Measurements from ENCODE around the gene ZDHHC24. TPM values are rescaled to one million over a fixed set of nuclear protein-coding genes. Genes with fewer than 3 reads are reported as not detected.

ZDHHC24 gene
- total and polyA plus RNA-seq, 2 donors from 2014 or later = 13.2 to 18.7 TPM

DNA sequence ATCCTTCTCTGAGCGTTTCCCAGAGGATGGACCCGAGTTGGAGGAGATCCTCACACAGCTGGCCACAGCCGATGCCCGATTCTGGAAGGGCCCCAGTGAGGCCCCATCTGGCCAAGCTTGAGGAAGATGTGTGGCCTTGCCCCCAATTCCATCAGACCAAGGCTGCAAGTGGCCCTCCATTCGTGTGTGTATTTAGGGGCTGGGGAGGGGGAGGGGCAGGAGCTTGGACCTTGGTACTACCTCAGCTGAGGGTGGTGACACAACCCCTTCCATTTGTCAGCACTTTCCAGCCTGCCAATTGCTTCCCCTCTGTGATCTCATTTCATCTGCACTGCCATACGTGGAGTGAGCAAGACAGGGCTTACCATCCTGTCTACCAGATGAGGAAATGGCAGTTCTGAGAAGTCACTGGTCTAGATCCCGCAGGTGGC is 36.7 kb downstream of the ZDHHC24 start:
- H3K27ac ChIP-seq (ENCODE audit: low read depth in 2 of 2, low read length in 2 of 2) = no peak overlapping the region
- H3K36me3 ChIP-seq (ENCODE audit: control insufficient read depth in 2 of 3, insufficient read depth in 3 of 3, low read length in 3 of 3) = peaks cover 0 to 7% (median 5%) of the 10 kb centered on the region in 3 donors

DNA sequence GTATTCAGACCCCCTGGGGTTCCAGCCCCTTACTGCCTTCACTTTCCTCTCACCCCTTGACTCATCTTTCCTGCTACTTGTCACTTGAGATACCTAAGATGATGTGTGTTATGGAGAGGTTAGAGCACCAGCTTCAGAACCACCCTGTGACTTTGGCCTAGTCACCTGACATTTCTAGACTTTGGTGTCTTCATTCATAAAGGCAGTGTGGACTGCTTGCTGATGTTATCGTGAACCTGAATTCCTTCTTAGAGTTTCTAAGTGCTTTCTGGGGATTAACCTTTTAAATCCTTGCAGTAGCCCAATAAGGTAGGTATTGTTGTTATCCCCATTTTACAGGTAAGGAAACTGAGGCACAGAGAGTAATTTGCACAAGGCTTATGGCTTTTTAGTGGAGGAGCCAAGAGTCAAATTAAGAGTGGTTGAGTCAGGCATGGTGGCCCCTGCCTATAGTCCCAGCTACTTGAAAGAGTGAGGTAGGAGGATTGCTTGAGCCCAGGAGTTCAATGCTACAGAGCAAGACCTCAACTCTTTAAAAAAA is 40.5 kb downstream of the ZDHHC24 start:
- DNase-seq (no peak), FAIRE-seq (no peak)
- Histone ChIP-seq H3K9ac (ENCODE audit: low read length in 3 of 3) (no peak overlapping the region), H3K4me1 (ENCODE audit: control insufficient read depth in 2 of 3, insufficient read depth in 2 of 3, low read depth in 1 of 3, low read length in 3 of 3) (peaks cover 0 to 3% (median 3%) of the 10 kb centered on the region in 3 donors), H3K27ac (ENCODE audit: low read depth in 2 of 2, low read length in 2 of 2) (no peak overlapping the region), H3K36me3 (ENCODE audit: control insufficient read depth in 2 of 3, insufficient read depth in 3 of 3, low read length in 3 of 3) (peaks cover 0 to 7% (median 1%) of the 10 kb centered on the region in 3 donors), H3K27me3 (ENCODE audit: control insufficient read depth, insufficient read depth, low read length) (no peaks in the 10 kb centered on the region), H3K9me3 (ENCODE audit: control insufficient read depth in 2 of 3, insufficient read depth in 1 of 3, low read length in 3 of 3) (no peaks in the 10 kb centered on the region), H3K4me3 (ENCODE audit: low read length in 3 of 3) (no peak overlapping the region)
- TF ChIP-seq, protein P1, sequence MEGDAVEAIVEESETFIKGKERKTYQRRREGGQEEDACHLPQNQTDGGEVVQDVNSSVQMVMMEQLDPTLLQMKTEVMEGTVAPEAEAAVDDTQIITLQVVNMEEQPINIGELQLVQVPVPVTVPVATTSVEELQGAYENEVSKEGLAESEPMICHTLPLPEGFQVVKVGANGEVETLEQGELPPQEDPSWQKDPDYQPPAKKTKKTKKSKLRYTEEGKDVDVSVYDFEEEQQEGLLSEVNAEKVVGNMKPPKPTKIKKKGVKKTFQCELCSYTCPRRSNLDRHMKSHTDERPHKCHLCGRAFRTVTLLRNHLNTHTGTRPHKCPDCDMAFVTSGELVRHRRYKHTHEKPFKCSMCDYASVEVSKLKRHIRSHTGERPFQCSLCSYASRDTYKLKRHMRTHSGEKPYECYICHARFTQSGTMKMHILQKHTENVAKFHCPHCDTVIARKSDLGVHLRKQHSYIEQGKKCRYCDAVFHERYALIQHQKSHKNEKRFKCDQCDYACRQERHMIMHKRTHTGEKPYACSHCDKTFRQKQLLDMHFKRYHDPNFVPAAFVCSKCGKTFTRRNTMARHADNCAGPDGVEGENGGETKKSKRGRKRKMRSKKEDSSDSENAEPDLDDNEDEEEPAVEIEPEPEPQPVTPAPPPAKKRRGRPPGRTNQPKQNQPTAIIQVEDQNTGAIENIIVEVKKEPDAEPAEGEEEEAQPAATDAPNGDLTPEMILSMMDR (IDR thresholded peaks at IDR 0.05; ENCODE audit: borderline replicate concordance, extremely low read depth, insufficient read depth) = no peak
- intact Hi-C loops (cut with DNase I) = no loop called here

More for the DNA sequence above, 36.7 kb downstream of the ZDHHC24 start:
- intact Hi-C loops (cut with DNase I) = no loop called here
- no peaks in the 10 kb centered on the region for H3K27me3 ChIP-seq (ENCODE audit: control insufficient read depth, insufficient read depth, low read length)
- TF ChIP-seq, protein P1 (IDR thresholded peaks at IDR 0.05; ENCODE audit: borderline replicate concordance, extremely low read depth, insufficient read depth) = no peak
- peaks cover 0 to 11% (median 8%) of the 10 kb centered on the region in 3 donors for H3K4me1 ChIP-seq (ENCODE audit: control insufficient read depth in 2 of 3, insufficient read depth in 2 of 3, low read depth in 1 of 3, low read length in 3 of 3)
- H3K4me3 ChIP-seq (ENCODE audit: low read length in 3 of 3) = no peak overlapping the region
- no peak overlapping the region for H3K9ac ChIP-seq (ENCODE audit: low read length in 3 of 3)
- no peak for DNase-seq
- FAIRE-seq = no peak
- H3K9me3 ChIP-seq (ENCODE audit: control insufficient read depth in 2 of 3, insufficient read depth in 1 of 3, low read length in 3 of 3) = no peaks in the 10 kb centered on the region

DNA sequence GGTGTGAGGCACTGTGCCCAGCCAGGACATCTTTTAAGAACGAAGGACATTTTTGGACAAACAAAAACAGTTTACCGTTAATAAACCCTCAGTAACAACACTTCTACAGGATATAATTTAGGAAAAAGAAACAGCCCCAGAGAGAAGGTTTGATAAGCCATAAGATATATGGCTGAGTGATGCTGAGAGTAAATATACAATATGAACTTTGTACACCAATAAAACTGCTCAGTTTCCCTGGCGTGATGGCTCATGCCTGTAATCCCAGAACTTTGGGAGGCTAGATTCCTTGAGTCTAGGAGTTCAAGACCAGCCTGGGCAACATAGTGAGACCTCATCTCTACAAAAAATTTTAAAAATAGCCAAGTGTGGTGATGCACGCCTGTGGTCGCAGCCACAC is 47.3 kb downstream of the ZDHHC24 start:
- intact Hi-C loops (cut with DNase I) = no loop called here
- Histone ChIP-seq H3K27ac (ENCODE audit: low read depth in 2 of 2, low read length in 2 of 2) (no peak overlapping the region), H3K27me3 (ENCODE audit: control insufficient read depth, insufficient read depth, low read length) (no peaks in the 10 kb centered on the region), H3K4me3 (ENCODE audit: low read length in 3 of 3) (no peak overlapping the region), H3K4me1 (ENCODE audit: control insufficient read depth in 2 of 3, insufficient read depth in 2 of 3, low read depth in 1 of 3, low read length in 3 of 3) (peaks cover 0 to under 1% (median 0%) of the 10 kb centered on the region in 3 donors), H3K9ac (ENCODE audit: low read length in 3 of 3) (no peak overlapping the region), H3K9me3 (ENCODE audit: control insufficient read depth in 2 of 3, insufficient read depth in 1 of 3, low read length in 3 of 3) (no peaks in the 10 kb centered on the region), H3K36me3 (ENCODE audit: control insufficient read depth in 2 of 3, insufficient read depth in 3 of 3, low read length in 3 of 3) (peaks cover 0 to 3% (median 0%) of the 10 kb centered on the region in 3 donors)
- TF ChIP-seq, protein P1 (IDR thresholded peaks at IDR 0.05; ENCODE audit: borderline replicate concordance, extremely low read depth, insufficient read depth) = no peak
- FAIRE-seq (no peak), DNase-seq (no peak)

Data from kidney (tissue), 14 donors.